Fibroblast of lung (primary cell): ENCODE measurements around the gene PRRC2B. TPM values are rescaled to one million over a fixed set of nuclear protein-coding genes. Genes with fewer than 3 reads are reported as not detected.

Experiments used
- DNase-seq, 2 donors: peaks; one replicate each; pipeline versions ENCODE4 v3.0.0 to v3.0.0-alpha.2; 2010; ENCODE audit warnings: low read depth in 2 of 2
- H2AFZ ChIP-seq: 2 replicates; pipeline ENCODE4 v1.5.1; 2012; ENCODE audit warnings: low read length, control low read depth, inconsistent platforms
- H3K27ac ChIP-seq: 2 replicates; pipeline ENCODE4 v1.5.1; 2011; ENCODE audit warnings: low read length, control low read depth; ENCODE audit not compliant: insufficient read depth
- H3K27me3 ChIP-seq: 2 replicates; pipeline ENCODE4 v1.5.1; 2011; ENCODE audit warnings: mild to moderate bottlenecking, low read length; ENCODE audit not compliant: control insufficient read depth, insufficient read depth
- H3K36me3 ChIP-seq: 2 replicates; pipeline ENCODE4 v1.5.1; 2011; ENCODE audit warnings: low read length; ENCODE audit not compliant: control insufficient read depth, insufficient read depth
- H3K4me1 ChIP-seq: 2 replicates; pipeline ENCODE4 v1.5.1; 2011; ENCODE audit warnings: low read length; ENCODE audit not compliant: control insufficient read depth, insufficient read depth; ENCODE audit errors: extremely low read depth
- H3K4me2 ChIP-seq: 2 replicates; pipeline ENCODE4 v1.5.1; 2011; ENCODE audit warnings: low read length, control low read depth; ENCODE audit not compliant: insufficient read depth; ENCODE audit errors: extremely low read depth
- H3K4me3 ChIP-seq, 4 experiments: fragments of 200-600 bp in 1 of 4; sonication (generic) in 1 of 4; replicated peaks in 1 of 4; 2 replicates each; pipeline ENCODE4 v1.5.1; 2011 to 2016; ENCODE audit warnings: low read length in 4 of 4, low read depth in 3 of 4, mild to moderate bottlenecking in 3 of 4, control low read depth in 2 of 4, inconsistent platforms in 1 of 4, mixed read lengths in 1 of 4; ENCODE audit not compliant: insufficient read depth in 1 of 4; ENCODE audit errors: control extremely low read depth in 1 of 4
- H3K79me2 ChIP-seq: 2 replicates; pipeline ENCODE4 v1.5.1; 2012; ENCODE audit warnings: mild to moderate bottlenecking, low read length, inconsistent platforms; ENCODE audit not compliant: control insufficient read depth, insufficient read depth
- H3K9ac ChIP-seq: 2 replicates; pipeline ENCODE4 v1.5.1; 2011; ENCODE audit warnings: mild to moderate bottlenecking, low read length, control low read depth; ENCODE audit not compliant: insufficient read depth
- H3K9me3 ChIP-seq: 2 replicates; pipeline ENCODE4 v1.5.1; 2012; ENCODE audit warnings: low read depth, low read length; ENCODE audit not compliant: control insufficient read depth, insufficient read depth
- H4K20me1 ChIP-seq: 2 replicates; pipeline ENCODE4 v1.5.1; 2011; ENCODE audit warnings: low read length; ENCODE audit not compliant: control insufficient read depth, insufficient read depth; ENCODE audit errors: extremely low read depth
- CTCF ChIP-seq, 2 donors: IDR thresholded peaks in 1 of 2; conservative IDR thresholded peaks in 1 of 2; 1 replicate in 1 of 2; 2 replicates in 1 of 2; pipeline ENCODE4 v1.5.1; 2011 to 2012; ENCODE audit warnings: low read length in 2 of 2, control low read depth in 1 of 2, inconsistent platforms in 1 of 2, low read depth in 1 of 2, mild to moderate bottlenecking in 1 of 2
- EZH2 ChIP-seq: IDR thresholded peaks from 2 replicates; pipeline ENCODE4 v1.5.1; 2012; ENCODE audit warnings: low read length, control low read depth, mild to moderate bottlenecking; ENCODE audit errors: missing control alignments
- polyA plus RNA-seq, 2 donors: library from polyadenylated mRNA; depleted of rRNA in 1 of 2; stranded (reverse) in 1 of 2; unstranded in 1 of 2; fragments of >200 nt; gene quantifications; 2 replicates each; pipeline ENCODE4 v1.2.1, GENCODE V29; 2011 to 2012; ENCODE audit warnings: missing spikeins in 1 of 2
- total RNA-seq: library from RNA; depleted of rRNA; stranded (reverse); fragments of >200 nt; gene quantifications from 2 replicates; pipeline ENCODE4 v1.2.1, GENCODE V29; 2014

The PRRC2B gene
- total and polyA plus RNA-seq, 2 donors (not counting 1 experiment from before 2014, with no cell fraction given): 29.9 to 66.4 TPM

GRCh38 chr9:131432050-131432449 is 38.2 kb downstream of the PRRC2B start:
- no peak overlapping the region for H2AFZ ChIP-seq
- TF ChIP-seq CTCF (conservative IDR thresholded peaks at IDR 0.05 in 1 of 2, IDR thresholded peaks at IDR 0.05 in 1 of 2; ENCODE audit: low read depth in 1 of 2, low read length in 2 of 2) (no peak), EZH2 (no peak)
- peak overlapping the region; percentile 32 for H3K4me2 ChIP-seq
- peaks cover 9% of the 10 kb centered on the region for H3K36me3 ChIP-seq
- no peaks in the 10 kb centered on the region for H4K20me1 ChIP-seq
- H3K4me3 ChIP-seq: no peak overlapping the region
- H3K9ac ChIP-seq: no peak overlapping the region
- peak overlapping the region; percentile 55 for H3K27ac ChIP-seq
- no peaks in the 10 kb centered on the region for H3K27me3 ChIP-seq
- H3K4me1 ChIP-seq: peaks cover 29% of the 10 kb centered on the region
- H3K9me3 ChIP-seq: no peaks in the 10 kb centered on the region
- no peak for DNase-seq
- peaks cover 59% of the 10 kb centered on the region for H3K79me2 ChIP-seq

GRCh38 chr9:131432597-131433301 is 38.9 kb downstream of the PRRC2B start:
- Histone ChIP-seq H3K36me3 (peaks cover 9% of the 10 kb centered on the region), H2AFZ (no peak overlapping the region), H3K27me3 (no peaks in the 10 kb centered on the region), H3K79me2 (peaks cover 53% of the 10 kb centered on the region), H3K4me1 (peaks cover 29% of the 10 kb centered on the region), H3K4me2 (peak overlapping the region; percentile 32), H4K20me1 (no peaks in the 10 kb centered on the region), H3K4me3 (no peak overlapping the region), H3K9ac (no peak overlapping the region), H3K9me3 (no peaks in the 10 kb centered on the region), H3K27ac (peak overlapping the region; percentile 78)
- TF ChIP-seq CTCF (conservative IDR thresholded peaks at IDR 0.05 in 1 of 2, IDR thresholded peaks at IDR 0.05 in 1 of 2; ENCODE audit: low read depth in 1 of 2, low read length in 2 of 2) (no peak), EZH2 (no peak)
- peak; percentile 93 for DNase-seq

GRCh38 chr9:131433302-131433854 is 39.5 kb downstream of the PRRC2B start:
- H3K27me3 ChIP-seq: no peaks in the 10 kb centered on the region
- peaks cover 29% of the 10 kb centered on the region for H3K4me1 ChIP-seq
- peaks cover 50% of the 10 kb centered on the region for H3K79me2 ChIP-seq
- no peak overlapping the region for H2AFZ ChIP-seq
- H3K9ac ChIP-seq: no peak overlapping the region
- H3K4me3 ChIP-seq: no peak overlapping the region
- DNase-seq: no peak
- peaks cover 14% of the 10 kb centered on the region for H3K36me3 ChIP-seq
- TF ChIP-seq CTCF (conservative IDR thresholded peaks at IDR 0.05 in 1 of 2, IDR thresholded peaks at IDR 0.05 in 1 of 2; ENCODE audit: low read depth in 1 of 2, low read length in 2 of 2): peak in 1 of 2 donors; percentile 7
- TF ChIP-seq EZH2: no peak
- H3K27ac ChIP-seq: peak overlapping the region; percentile 78
- no peaks in the 10 kb centered on the region for H4K20me1 ChIP-seq
- no peak overlapping the region for H3K4me2 ChIP-seq
- no peaks in the 10 kb centered on the region for H3K9me3 ChIP-seq
